ENCODE results near the gene HPCAL1. TPM values are rescaled to one million over a fixed set of nuclear protein-coding genes. Genes with fewer than 3 reads are reported as not detected.

The HPCAL1 gene
- total and polyA plus RNA-seq, 8 donors, result 58.1 to 108 (median 72.1) TPM

DNA sequence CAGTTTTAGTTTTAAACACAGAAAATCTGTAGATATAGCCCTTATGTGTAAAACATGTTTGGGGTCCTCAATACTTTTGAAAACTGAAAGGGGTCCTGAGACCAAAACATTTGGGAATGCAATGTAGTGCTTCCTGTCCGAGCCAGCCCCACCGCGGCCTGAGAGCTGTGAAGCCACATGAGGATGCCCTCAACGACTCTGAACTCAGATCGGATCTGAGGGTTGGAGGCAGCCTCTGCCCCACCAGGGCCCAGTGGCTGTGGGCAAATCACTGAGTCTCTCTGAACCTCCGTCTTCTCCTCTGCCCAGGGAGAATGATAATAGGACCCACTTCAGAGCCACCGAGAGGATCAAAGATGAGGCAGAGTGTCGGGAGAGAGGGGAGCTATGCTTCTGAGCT lies 33.4 kb upstream of the HPCAL1 start:
- TF ChIP-seq, protein P1, sequence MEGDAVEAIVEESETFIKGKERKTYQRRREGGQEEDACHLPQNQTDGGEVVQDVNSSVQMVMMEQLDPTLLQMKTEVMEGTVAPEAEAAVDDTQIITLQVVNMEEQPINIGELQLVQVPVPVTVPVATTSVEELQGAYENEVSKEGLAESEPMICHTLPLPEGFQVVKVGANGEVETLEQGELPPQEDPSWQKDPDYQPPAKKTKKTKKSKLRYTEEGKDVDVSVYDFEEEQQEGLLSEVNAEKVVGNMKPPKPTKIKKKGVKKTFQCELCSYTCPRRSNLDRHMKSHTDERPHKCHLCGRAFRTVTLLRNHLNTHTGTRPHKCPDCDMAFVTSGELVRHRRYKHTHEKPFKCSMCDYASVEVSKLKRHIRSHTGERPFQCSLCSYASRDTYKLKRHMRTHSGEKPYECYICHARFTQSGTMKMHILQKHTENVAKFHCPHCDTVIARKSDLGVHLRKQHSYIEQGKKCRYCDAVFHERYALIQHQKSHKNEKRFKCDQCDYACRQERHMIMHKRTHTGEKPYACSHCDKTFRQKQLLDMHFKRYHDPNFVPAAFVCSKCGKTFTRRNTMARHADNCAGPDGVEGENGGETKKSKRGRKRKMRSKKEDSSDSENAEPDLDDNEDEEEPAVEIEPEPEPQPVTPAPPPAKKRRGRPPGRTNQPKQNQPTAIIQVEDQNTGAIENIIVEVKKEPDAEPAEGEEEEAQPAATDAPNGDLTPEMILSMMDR (IDR thresholded peaks at IDR 0.05), result no peak
- Histone ChIP-seq H3K27ac (no peak overlapping the region), H3K4me3 (no peak overlapping the region), H3K4me1 (peaks cover 0 to 15% of the 10 kb centered on the region in 2 donors), H3K9me3 (no peaks in the 10 kb centered on the region), H3K27me3 (no peaks in the 10 kb centered on the region), H3K36me3 (no peaks in the 10 kb centered on the region)
- DNase-seq (peak in 2 of 4 donors; percentile 15 to 61), ATAC-seq (no peak)
- intact Hi-C loops (cut with DNase I), result no loop called here

DNA sequence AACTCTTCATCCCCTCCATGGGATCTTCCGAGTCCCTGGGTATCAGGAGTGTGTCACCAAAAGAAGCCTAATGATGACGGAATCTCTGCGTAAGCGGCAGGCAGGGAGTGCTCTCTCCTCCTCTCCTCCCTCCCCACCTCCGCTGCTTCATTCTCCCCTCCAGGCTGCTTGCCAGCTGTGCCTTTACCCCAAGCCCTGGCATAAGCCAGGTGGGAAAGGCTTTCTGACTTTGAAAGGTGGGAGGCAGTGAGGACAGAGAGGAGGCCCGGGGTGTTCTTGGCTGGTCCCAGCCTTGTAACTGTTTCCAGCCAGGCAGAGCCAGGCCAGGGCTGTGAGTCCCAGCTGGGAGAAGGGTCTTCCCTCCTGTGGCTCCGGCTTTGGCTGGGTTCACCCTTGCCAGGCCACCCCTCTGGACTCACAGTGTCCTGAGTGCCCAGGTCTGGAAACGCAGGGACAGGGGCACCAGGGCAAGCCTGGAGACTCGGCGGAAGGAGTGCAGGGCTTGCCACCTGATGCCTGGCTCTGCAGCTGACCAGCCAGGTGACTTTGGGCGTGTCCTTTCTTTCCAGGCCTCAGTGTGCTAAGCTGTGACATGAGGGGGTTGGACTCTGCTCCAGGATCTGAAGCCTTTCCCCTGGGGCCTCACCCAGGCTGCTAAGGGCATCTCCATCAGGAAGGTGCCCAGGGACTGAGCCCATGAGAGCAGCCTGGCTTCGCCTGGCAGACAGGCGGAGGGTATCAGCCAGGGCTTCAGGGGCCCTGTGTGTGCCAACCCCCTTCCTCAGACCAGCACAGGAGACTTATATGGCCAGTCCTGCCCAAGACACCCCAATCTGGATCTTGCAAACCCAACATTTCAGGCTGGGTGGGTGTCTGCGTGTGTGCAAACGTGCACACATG lies 32.7 kb upstream of the HPCAL1 start:
- Histone ChIP-seq H3K4me1 (peaks cover 0 to 15% of the 10 kb centered on the region in 2 donors), H3K4me3 (no peak overlapping the region), H3K27me3 (no peaks in the 10 kb centered on the region), H3K36me3 (no peaks in the 10 kb centered on the region), H3K27ac (peak overlapping the region; percentile 28 to 65), H3K9me3 (no peaks in the 10 kb centered on the region)
- intact Hi-C loops (cut with DNase I), result no loop called here
- DNase-seq, result peak in 2 of 4 donors; percentile 53 to 74
- TF ChIP-seq, protein P1 (IDR thresholded peaks at IDR 0.05), result no peak
- peak; percentile 72 for ATAC-seq

DNA sequence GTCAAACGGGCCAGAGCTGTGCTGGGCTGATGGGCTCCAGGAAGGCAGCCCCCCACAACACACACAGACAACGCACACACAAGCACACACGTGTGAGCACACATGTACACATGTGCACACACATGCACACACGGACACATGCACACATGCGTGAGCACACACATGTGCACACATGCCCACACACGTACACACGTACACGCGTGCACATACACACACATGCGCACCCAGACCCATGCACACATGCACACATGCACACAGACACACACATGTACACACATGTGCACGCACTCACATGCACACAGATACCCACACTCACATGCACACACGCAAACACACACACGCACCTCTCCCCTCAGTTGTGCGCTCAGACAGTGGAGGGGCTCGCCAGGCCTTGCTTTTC lies 31.2 kb upstream of the HPCAL1 start:
- Histone ChIP-seq H3K36me3 (no peaks in the 10 kb centered on the region), H3K27me3 (no peaks in the 10 kb centered on the region), H3K4me1 (peaks cover 0 to 15% of the 10 kb centered on the region in 2 donors), H3K9me3 (no peaks in the 10 kb centered on the region), H3K4me3 (no peak overlapping the region), H3K27ac (no peak overlapping the region)
- DNase-seq (peak in 1 of 4 donors; percentile 14), ATAC-seq (no peak)
- intact Hi-C loops (cut with DNase I), result no loop called here
- TF ChIP-seq, protein P1 (IDR thresholded peaks at IDR 0.05), result no peak

DNA sequence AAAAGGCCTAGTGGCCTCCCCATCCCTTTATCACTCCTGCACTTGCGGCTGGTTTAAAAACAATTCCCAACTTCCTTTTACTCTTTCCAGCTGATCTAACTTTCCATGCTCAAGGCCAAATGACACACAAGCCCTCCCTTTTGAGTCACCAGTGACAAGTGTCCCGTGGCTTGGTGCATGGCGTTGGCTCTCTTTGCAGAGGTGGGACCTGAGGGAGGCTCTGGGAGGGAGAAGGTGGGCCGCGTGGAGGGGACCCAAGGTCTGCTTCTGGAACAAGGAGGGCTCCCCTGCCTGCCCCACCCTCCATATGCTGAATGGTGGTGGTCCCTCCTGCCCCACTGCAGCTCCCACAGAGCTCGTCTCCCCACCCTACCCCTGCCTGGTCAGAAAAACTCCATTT lies 30.8 kb upstream of the HPCAL1 start:
- peaks cover 0 to 15% of the 10 kb centered on the region in 2 donors for H3K4me1 ChIP-seq
- ATAC-seq (no peak), DNase-seq (peak in 2 of 4 donors; percentile 34 to 42)
- H3K9me3 ChIP-seq, result no peaks in the 10 kb centered on the region
- H3K27me3 ChIP-seq, result no peaks in the 10 kb centered on the region
- H3K27ac ChIP-seq, result no peak overlapping the region
- intact Hi-C loops (cut with DNase I), result no loop called here
- TF ChIP-seq, protein P1 (IDR thresholded peaks at IDR 0.05), result no peak
- no peak overlapping the region for H3K4me3 ChIP-seq
- no peaks in the 10 kb centered on the region for H3K36me3 ChIP-seq

DNA sequence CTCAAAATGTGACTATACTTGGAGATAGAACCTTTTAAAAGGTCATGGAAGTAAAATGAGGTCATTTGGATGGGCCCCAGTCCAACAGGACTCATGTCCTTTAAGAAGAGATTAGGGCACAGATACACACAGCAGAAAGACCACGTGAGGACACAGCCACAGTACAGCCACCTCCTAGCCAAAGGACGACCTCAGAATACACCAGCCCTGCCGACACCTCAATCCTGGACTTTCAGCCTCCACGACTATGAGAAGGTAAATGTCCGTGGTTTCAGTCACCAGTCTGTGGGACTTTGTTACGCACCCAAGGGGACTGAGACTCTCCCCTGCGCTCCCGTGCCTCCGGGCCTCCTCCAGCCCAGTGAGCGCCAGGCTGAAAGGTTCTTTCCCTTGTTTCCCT lies 30.2 kb upstream of the HPCAL1 start:
- TF ChIP-seq, protein P1 (IDR thresholded peaks at IDR 0.05), result no peak
- Histone ChIP-seq H3K4me3 (no peak overlapping the region), H3K27me3 (no peaks in the 10 kb centered on the region), H3K9me3 (no peaks in the 10 kb centered on the region), H3K36me3 (no peaks in the 10 kb centered on the region), H3K27ac (no peak overlapping the region), H3K4me1 (peaks cover 0 to 16% of the 10 kb centered on the region in 2 donors)
- DNase-seq, result no peak
- intact Hi-C loops (cut with DNase I), result no loop called here
- no peak for ATAC-seq

Measured in left lung (tissue), 10 donors.